ENCODE results near the gene PGAP6.
"Not testable (repeated sequence)": the region's sequence is repeated elsewhere in the genome, so short reads cannot be mapped to it uniquely, and the experiment has no call there.

Gene PGAP6

GRCh38 chr16:379961-380761, 1.6 kb downstream of the PGAP6 start:
- no peak for FAIRE-seq
- DNase-seq (ENCODE audit: insufficient read length, low spot score), result no peak
- TF ChIP-seq PAX5 (IDR thresholded peaks at IDR 0.05; ENCODE audit: insufficient read depth, low read length, severe bottlenecking) (no peak), TAF1 (IDR thresholded peaks at IDR 0.05; ENCODE audit: low read depth, low read length) (no peak), POLR2A (IDR thresholded peaks at IDR 0.05; ENCODE audit: low read depth, low read length) (no peak), SPI1 (IDR thresholded peaks at IDR 0.05; ENCODE audit: low read depth, low read length) (no peak), POU2F2 (IDR thresholded peaks at IDR 0.05; ENCODE audit: low read depth, low read length) (no peak), POLR2AphosphoS5 (IDR thresholded peaks at IDR 0.05; ENCODE audit: low read depth, low read length) (no peak)

DNA sequence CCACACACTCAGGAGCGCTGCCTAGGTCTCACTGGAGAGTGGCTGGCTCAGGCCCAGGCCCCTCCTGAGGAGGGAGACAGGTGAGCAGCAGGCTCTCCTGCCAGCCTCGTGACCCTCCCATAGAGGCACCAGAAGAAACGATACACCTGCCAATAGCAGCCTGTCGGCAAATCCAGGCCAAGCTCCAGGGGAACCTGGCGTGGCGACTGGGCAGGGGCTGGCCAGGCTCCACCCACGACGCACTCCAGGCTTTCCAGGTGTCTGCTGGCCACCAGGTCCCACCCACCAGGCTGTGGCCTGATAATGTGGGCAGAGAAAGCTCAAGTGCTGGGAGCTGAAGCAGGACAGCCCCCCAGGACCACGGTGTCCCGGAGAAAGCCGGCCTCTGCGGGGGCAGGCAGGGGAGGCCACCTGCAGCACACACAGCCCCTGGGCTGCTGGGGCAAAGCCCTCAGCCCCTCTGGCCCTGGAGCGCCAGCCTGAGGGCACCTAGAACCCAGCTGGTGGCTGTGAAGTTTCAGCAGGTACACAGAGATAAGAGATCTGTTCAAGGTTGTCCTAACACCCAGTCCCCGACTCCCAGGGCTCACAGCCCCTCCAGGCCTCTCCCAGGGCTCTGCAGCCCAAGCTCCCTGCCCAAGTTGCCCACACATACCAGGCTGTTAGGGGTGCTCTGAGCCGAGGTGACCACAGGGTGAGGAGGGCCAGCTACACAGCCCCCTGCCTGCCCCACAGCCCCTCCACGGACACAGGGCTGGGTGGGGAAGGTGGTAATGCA, 2.4 kb downstream of the PGAP6 start:
- FAIRE-seq (no peak), DNase-seq (ENCODE audit: insufficient read length, low spot score) (no peak)
- TF ChIP-seq POU2F2 (IDR thresholded peaks at IDR 0.05; ENCODE audit: low read depth, low read length) (no peak), PAX5 (IDR thresholded peaks at IDR 0.05; ENCODE audit: insufficient read depth, low read length, severe bottlenecking) (no peak), TAF1 (IDR thresholded peaks at IDR 0.05; ENCODE audit: low read depth, low read length) (no peak), POLR2A (IDR thresholded peaks at IDR 0.05; ENCODE audit: low read depth, low read length) (no peak), SPI1 (IDR thresholded peaks at IDR 0.05; ENCODE audit: low read depth, low read length) (no peak)

DNA sequence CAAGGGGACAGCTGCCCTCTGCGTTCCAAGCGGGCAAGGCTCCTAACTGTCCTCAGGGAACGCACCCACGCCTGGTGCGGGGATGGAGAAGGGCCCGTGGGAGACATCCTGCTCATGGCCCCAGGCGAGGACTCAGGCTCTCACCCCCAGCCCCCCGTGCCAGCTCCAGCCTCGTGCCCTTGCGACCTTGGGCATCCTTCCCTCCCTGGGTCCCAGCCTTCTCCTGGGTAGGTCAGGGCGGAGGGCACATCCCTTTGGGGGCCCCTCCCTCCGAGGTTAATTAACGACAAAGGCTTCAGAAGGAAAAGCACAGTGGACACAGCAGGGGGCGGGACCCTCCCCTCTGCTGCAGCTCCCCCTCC, 3.0 kb downstream of the PGAP6 start:
- FAIRE-seq (no peak), DNase-seq (ENCODE audit: insufficient read length, low spot score) (no peak)
- TF ChIP-seq SPI1 (IDR thresholded peaks at IDR 0.05; ENCODE audit: low read depth, low read length) (no peak), TAF1 (IDR thresholded peaks at IDR 0.05; ENCODE audit: low read depth, low read length) (no peak), POLR2AphosphoS5 (IDR thresholded peaks at IDR 0.05; ENCODE audit: low read depth, low read length) (no peak), PAX5 (IDR thresholded peaks at IDR 0.05; ENCODE audit: insufficient read depth, low read length, severe bottlenecking) (no peak), POLR2A (IDR thresholded peaks at IDR 0.05; ENCODE audit: low read depth, low read length) (no peak), POU2F2 (IDR thresholded peaks at IDR 0.05; ENCODE audit: low read depth, low read length) (no peak)

GRCh38 chr16:378113-378820, 3.5 kb downstream of the PGAP6 start:
- FAIRE-seq, result not testable (repeated sequence)

DNA sequence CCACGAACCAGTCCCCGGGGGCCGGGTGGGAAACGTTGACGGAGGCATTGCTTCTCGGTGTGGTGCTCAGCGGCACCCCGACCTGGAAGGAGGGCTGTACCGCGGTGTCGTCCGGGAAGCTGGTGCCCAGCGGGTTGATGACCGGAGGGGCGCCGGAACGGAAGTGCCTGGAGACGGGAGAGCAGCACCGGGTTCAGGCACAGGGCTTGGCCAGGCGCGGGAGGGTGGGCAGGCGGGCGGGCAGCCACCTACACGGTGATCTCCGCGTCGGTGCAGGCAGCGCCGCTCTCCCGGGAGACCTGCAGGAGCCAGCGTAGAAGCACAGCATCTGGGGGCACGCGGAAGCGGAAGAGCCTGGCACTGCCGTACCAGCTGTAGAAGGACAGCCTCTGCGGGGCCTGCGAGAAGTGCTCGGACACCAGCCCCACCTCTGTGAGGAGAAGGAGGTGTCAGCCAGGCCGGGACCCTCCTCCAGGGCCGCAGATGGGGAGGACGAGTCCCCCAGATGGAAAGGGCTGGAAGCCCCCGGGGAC, 4.3 kb downstream of the PGAP6 start:
- FAIRE-seq (no peak), DNase-seq (ENCODE audit: insufficient read length, low spot score) (no peak)
- no peak for TF ChIP-seq SPI1 (IDR thresholded peaks at IDR 0.05; ENCODE audit: low read depth, low read length)
- TF ChIP-seq PAX5 (IDR thresholded peaks at IDR 0.05; ENCODE audit: insufficient read depth, low read length, severe bottlenecking), result no peak
- TF ChIP-seq POLR2A (IDR thresholded peaks at IDR 0.05; ENCODE audit: low read depth, low read length), result no peak
- TF ChIP-seq POLR2AphosphoS5 (IDR thresholded peaks at IDR 0.05; ENCODE audit: low read depth, low read length), result no peak
- TF ChIP-seq POU2F2 (IDR thresholded peaks at IDR 0.05; ENCODE audit: low read depth, low read length), result no peak
- TF ChIP-seq TAF1 (IDR thresholded peaks at IDR 0.05; ENCODE audit: low read depth, low read length), result no peak

More at GRCh38 chr16:378113-378820, 3.5 kb downstream of the PGAP6 start:
- not testable (repeated sequence) for DNase-seq (ENCODE audit: insufficient read length, low spot score)

DNA sequence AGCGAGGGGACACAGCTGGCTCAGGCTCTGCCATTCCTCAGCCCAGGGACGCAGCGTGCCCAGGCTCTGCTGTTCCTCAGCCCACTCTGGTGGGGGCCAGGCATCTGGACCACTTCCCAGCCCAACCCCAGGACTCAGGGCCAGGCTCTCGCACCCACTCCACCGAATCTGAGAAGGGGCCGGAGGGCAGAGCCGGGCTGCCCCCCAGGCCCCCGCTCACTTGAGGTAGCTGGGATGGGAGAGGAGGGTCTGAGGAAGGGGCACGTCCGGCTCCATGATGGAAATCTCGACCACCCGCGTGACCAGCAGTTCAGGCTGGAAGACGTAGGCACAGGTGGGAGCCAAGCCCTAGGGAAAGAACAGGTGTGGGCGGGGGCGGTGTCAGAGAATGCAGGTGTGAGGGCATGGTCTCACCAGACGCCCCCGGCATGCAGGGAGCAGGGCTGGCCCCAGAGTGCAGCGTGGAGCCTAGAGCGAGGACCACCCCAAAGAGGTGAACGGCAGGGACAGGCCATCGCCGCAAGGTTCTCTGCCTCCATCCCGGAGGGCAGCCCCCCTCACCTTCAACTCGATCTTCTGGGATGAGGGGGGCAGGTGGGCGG, 4.9 kb downstream of the PGAP6 start:
- no peak for FAIRE-seq

GRCh38 chr16:375927-376816, 5.6 kb downstream of the PGAP6 start:
- FAIRE-seq (no peak), DNase-seq (ENCODE audit: insufficient read length, low spot score) (no peak)
- no peak for TF ChIP-seq TAF1 (IDR thresholded peaks at IDR 0.05; ENCODE audit: low read depth, low read length)
- TF ChIP-seq POU2F2 (IDR thresholded peaks at IDR 0.05; ENCODE audit: low read depth, low read length), result no peak
- no peak for TF ChIP-seq PAX5 (IDR thresholded peaks at IDR 0.05; ENCODE audit: insufficient read depth, low read length, severe bottlenecking)

More for the DNA sequence above, 4.9 kb downstream of the PGAP6 start:
- DNase-seq (ENCODE audit: insufficient read length, low spot score), result no peak
- TF ChIP-seq TAF1 (IDR thresholded peaks at IDR 0.05; ENCODE audit: low read depth, low read length) (no peak), SPI1 (IDR thresholded peaks at IDR 0.05; ENCODE audit: low read depth, low read length) (no peak), PAX5 (IDR thresholded peaks at IDR 0.05; ENCODE audit: insufficient read depth, low read length, severe bottlenecking) (no peak), POLR2AphosphoS5 (IDR thresholded peaks at IDR 0.05; ENCODE audit: low read depth, low read length) (no peak), POLR2A (IDR thresholded peaks at IDR 0.05; ENCODE audit: low read depth, low read length) (no peak), POU2F2 (IDR thresholded peaks at IDR 0.05; ENCODE audit: low read depth, low read length) (no peak)

- no peak for FAIRE-seq
- no peak for DNase-seq (ENCODE audit: insufficient read length, low spot score)
- TF ChIP-seq POLR2AphosphoS5 (IDR thresholded peaks at IDR 0.05; ENCODE audit: low read depth, low read length), result no peak
These were observed 6.6 kb downstream of the PGAP6 start for GRCh38 chr16:375212-375611.

DNA sequence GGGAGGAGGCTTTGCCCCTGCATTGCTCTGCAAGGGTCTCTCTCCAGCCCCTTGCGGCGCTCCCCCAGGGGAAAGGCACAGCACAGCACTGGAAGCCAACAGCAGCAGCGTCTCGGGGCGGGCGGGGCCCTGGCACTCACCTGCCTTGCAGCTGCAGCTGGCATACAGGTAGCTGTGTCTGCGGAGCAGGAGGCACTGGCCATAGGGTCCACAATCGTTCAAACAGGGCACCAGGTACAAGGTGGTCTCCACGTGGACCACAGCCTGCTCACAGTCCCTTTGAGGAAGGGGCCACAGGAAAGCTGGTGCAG, 7.2 kb downstream of the PGAP6 start:
- TF ChIP-seq POLR2AphosphoS5 (IDR thresholded peaks at IDR 0.05; ENCODE audit: low read depth, low read length) (no peak), TAF1 (IDR thresholded peaks at IDR 0.05; ENCODE audit: low read depth, low read length) (no peak), POU2F2 (IDR thresholded peaks at IDR 0.05; ENCODE audit: low read depth, low read length) (no peak), SPI1 (IDR thresholded peaks at IDR 0.05; ENCODE audit: low read depth, low read length) (no peak), POLR2A (IDR thresholded peaks at IDR 0.05; ENCODE audit: low read depth, low read length) (no peak), PAX5 (IDR thresholded peaks at IDR 0.05; ENCODE audit: insufficient read depth, low read length, severe bottlenecking) (no peak)
- no peak for FAIRE-seq
- no peak for DNase-seq (ENCODE audit: insufficient read length, low spot score)

Measured in GM12891 (cell line).